ACC112 (cell line): ENCODE data around the gene TMEM117.

Source experiments
- H2AFZ ChIP-seq: fragments of 200-600 bp; sonication (generic); one replicate; pipeline ENCODE4 v1.6.0; 2017; ENCODE audit warnings: antibody characterized with exemption, low read length; ENCODE audit not compliant: unreplicated experiment
- H3K27ac ChIP-seq: fragments of 200-600 bp; sonication (generic); 2 replicates; pipeline ENCODE4 v1.5.1; 2014; ENCODE audit warnings: low read depth, mild to moderate bottlenecking, antibody characterized with exemption, low read length, moderate library complexity
- H3K27me3 ChIP-seq: fragments of 200-600 bp; sonication (generic); 2 replicates; pipeline ENCODE4 v1.6.1; 2014; ENCODE audit warnings: mild to moderate bottlenecking, antibody characterized with exemption, low read length, moderate library complexity, mixed read lengths; ENCODE audit not compliant: insufficient read depth
- H3K36me3 ChIP-seq: fragments of 200-600 bp; sonication (generic); 2 replicates; pipeline ENCODE4 v1.6.1; 2016; ENCODE audit warnings: mild to moderate bottlenecking, antibody characterized with exemption, low read length, moderate library complexity, mixed read lengths; ENCODE audit not compliant: insufficient read depth
- H3K4me1 ChIP-seq: fragments of 200-600 bp; sonication (generic); one replicate; pipeline ENCODE4 v1.6.1; 2016; ENCODE audit warnings: low read length, mixed read lengths; ENCODE audit not compliant: insufficient read depth, unreplicated experiment, control insufficient read depth
- H3K4me3 ChIP-seq: fragments of 200-600 bp; sonication (generic); 2 replicates; pipeline ENCODE4 v1.5.1; 2014; ENCODE audit warnings: mild to moderate bottlenecking, low read depth, low read length
- H3K79me2 ChIP-seq: fragments of 200-600 bp; sonication (generic); one replicate; pipeline ENCODE4 v1.6.0; 2016; ENCODE audit warnings: low read length; ENCODE audit not compliant: control insufficient read depth, unreplicated experiment, insufficient read depth

TMEM117 gene

GRCh38 chr12:44389896-44390295 is 554.0 kb downstream of the TMEM117 start:
- Histone ChIP-seq H3K79me2 (no peaks in the 10 kb centered on the region), H3K4me1 (no peaks in the 10 kb centered on the region), H2AFZ (no peak overlapping the region), H3K27me3 (no peaks in the 10 kb centered on the region), H3K27ac (no peak overlapping the region), H3K4me3 (no peak overlapping the region), H3K36me3 (no peaks in the 10 kb centered on the region)

GRCh38 chr12:44397631-44398030 is 561.8 kb downstream of the TMEM117 start:
- H3K79me2 ChIP-seq, result no peaks in the 10 kb centered on the region
- H3K4me3 ChIP-seq, result no peak overlapping the region
- H3K27ac ChIP-seq, result no peak overlapping the region
- H3K4me1 ChIP-seq, result no peaks in the 10 kb centered on the region
- no peaks in the 10 kb centered on the region for H3K36me3 ChIP-seq
- H3K27me3 ChIP-seq, result no peaks in the 10 kb centered on the region
- no peak overlapping the region for H2AFZ ChIP-seq

DNA sequence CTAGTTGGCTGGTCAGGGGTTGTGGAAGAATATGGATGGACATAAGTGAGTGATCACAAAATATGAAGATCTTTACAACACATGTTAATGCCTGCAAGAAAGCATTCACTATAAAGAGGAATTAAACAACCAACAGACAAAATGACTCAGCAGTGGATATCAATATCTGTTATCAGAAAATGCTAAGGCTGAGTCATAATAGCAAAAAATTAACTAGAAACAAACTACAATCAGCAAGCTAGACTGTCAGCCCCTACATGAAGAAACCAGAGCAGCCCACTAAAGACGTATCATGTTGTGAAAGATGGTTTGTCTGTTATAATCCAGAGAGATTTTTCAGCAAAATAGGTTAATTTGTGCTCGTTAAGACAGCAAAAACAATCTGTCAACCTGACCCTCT is 567.3 kb downstream of the TMEM117 start:
- Histone ChIP-seq H3K27ac (no peak overlapping the region), H3K27me3 (peaks cover 15% of the 10 kb centered on the region; the same call in 1 of the 2 replicates), H3K4me1 (no peaks in the 10 kb centered on the region), H3K36me3 (no peaks in the 10 kb centered on the region), H3K4me3 (no peak overlapping the region), H3K79me2 (no peaks in the 10 kb centered on the region), H2AFZ (no peak overlapping the region)

GRCh38 chr12:44405297-44405696 is 569.4 kb downstream of the TMEM117 start:
- H3K4me1 ChIP-seq, result no peaks in the 10 kb centered on the region
- no peak overlapping the region for H2AFZ ChIP-seq
- H3K27ac ChIP-seq, result no peak overlapping the region
- H3K36me3 ChIP-seq, result no peaks in the 10 kb centered on the region
- no peaks in the 10 kb centered on the region for H3K79me2 ChIP-seq
- H3K4me3 ChIP-seq, result no peak overlapping the region
- H3K27me3 ChIP-seq, result peaks cover 20% of the 10 kb centered on the region; the same call in 1 of the 2 replicates

DNA sequence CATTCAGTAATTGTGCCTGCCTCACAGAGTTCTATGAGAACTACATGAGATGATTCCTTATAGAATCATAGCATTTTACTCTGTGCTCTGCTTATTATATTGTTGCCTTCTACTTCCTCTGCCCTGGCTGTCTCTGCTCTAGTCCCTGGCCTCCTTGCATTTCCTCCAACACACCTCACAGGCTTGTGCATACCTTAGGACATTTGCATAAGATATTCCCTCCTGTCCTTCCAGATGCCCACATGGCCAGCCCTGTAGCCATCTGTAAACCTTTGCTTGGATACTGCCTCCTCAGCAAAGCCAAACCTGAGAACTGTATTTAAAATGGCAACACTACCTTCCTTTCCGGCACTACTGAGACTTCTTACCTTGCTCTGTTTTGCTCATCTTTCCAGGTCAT is 586.7 kb downstream of the TMEM117 start:
- no peaks in the 10 kb centered on the region for H3K4me1 ChIP-seq
- no peak overlapping the region for H3K27ac ChIP-seq
- H3K4me3 ChIP-seq, result no peak overlapping the region
- no peak overlapping the region for H2AFZ ChIP-seq
- H3K27me3 ChIP-seq, result no peaks in the 10 kb centered on the region
- no peaks in the 10 kb centered on the region for H3K79me2 ChIP-seq
- no peaks in the 10 kb centered on the region for H3K36me3 ChIP-seq

- no peaks in the 10 kb centered on the region for H3K79me2 ChIP-seq
- H2AFZ ChIP-seq, result no peak overlapping the region
- H3K4me3 ChIP-seq, result no peak overlapping the region
- no peak overlapping the region for H3K27ac ChIP-seq
- no peaks in the 10 kb centered on the region for H3K4me1 ChIP-seq
- H3K36me3 ChIP-seq, result no peaks in the 10 kb centered on the region
- H3K27me3 ChIP-seq, result peaks cover 11% of the 10 kb centered on the region; the same call in 1 of the 2 replicates
Observed at GRCh38 chr12:44428825-44429224, 592.9 kb downstream of the TMEM117 start.

- Histone ChIP-seq H3K36me3 (no peaks in the 10 kb centered on the region), H3K79me2 (no peaks in the 10 kb centered on the region), H3K4me3 (no peak overlapping the region), H3K27ac (no peak overlapping the region), H3K27me3 (peaks cover 11% of the 10 kb centered on the region; the same call in 1 of the 2 replicates), H3K4me1 (no peaks in the 10 kb centered on the region), H2AFZ (no peak overlapping the region)
Observed at GRCh38 chr12:44431647-44432343, 595.9 kb downstream of the TMEM117 start.

- Histone ChIP-seq H3K4me1 (no peaks in the 10 kb centered on the region), H3K27me3 (peaks cover 11% of the 10 kb centered on the region; the same call in 1 of the 2 replicates), H2AFZ (no peak overlapping the region), H3K4me3 (no peak overlapping the region), H3K79me2 (no peaks in the 10 kb centered on the region), H3K27ac (no peak overlapping the region), H3K36me3 (no peaks in the 10 kb centered on the region)
Observed at GRCh38 chr12:44433659-44434058, 597.8 kb downstream of the TMEM117 start.

GRCh38 chr12:44436756-44437155 is 600.9 kb downstream of the TMEM117 start:
- no peaks in the 10 kb centered on the region for H3K79me2 ChIP-seq
- H3K36me3 ChIP-seq, result no peaks in the 10 kb centered on the region
- H3K4me3 ChIP-seq, result no peak overlapping the region
- H3K4me1 ChIP-seq, result no peaks in the 10 kb centered on the region
- H3K27ac ChIP-seq, result no peak overlapping the region
- no peak overlapping the region for H2AFZ ChIP-seq
- H3K27me3 ChIP-seq, result peaks cover 11% of the 10 kb centered on the region; the same call in 1 of the 2 replicates
